Measurements from ENCODE around the gene ZBTB40.

- TF ChIP-seq CTCF (IDR thresholded peaks at IDR 0.05; ENCODE audit: low read length) (no peak), EZH2 (IDR thresholded peaks at IDR 0.05; ENCODE audit: borderline replicate concordance, low read length) (no peak)
Observed at GRCh38 chr1:22572818-22573217, 121.2 kb downstream of the ZBTB40 start.

Data from OCI-LY1 (cell line).